Measurements from ENCODE around the gene PAAF1.
"Not testable (repeated sequence)": the region's sequence is repeated elsewhere in the genome, so short reads cannot be mapped to it uniquely, and the experiment has no call there.

PAAF1 gene

GRCh38 chr11:73876424-73877310, at the start of gene PAAF1, which contains the start of gene COA4:
TSS of gene PAAF1 (plus strand) at chr11:73876999. CDS start at chr11:73877022, 23 bp downstream.
TSS of gene COA4 (minus strand) at chr11:73876846. CDS start at chr11:73873378, 3,468 bp downstream.
- peak; percentile 88 to 95 for DNase-seq

GRCh38 chr11:73830261-73830660, 46.5 kb upstream of the PAAF1 start:
- no peak for DNase-seq

DNA sequence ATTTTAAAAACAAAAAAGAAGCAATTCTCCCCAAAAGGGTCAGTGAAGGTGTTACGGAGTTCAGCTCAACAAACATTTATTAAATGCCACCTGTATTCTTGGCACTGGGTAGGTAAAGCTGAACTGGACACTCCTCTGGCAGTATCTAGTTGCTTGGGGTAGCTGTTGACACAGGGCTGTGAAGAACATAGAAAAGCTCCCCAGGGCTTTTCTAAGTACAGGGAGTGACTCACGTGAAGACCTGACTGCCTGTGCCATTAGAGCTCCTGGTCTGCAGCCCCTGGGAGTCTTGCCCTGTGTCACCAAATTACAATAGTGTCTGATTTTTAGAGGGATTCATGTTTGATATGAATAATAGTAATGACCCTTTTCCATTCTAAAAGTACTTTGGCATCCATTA, 43.7 kb upstream of the PAAF1 start:
- no peak for DNase-seq

GRCh38 chr11:73838443-73839122, 38.2 kb upstream of the PAAF1 start:
- no peak for DNase-seq

DNA sequence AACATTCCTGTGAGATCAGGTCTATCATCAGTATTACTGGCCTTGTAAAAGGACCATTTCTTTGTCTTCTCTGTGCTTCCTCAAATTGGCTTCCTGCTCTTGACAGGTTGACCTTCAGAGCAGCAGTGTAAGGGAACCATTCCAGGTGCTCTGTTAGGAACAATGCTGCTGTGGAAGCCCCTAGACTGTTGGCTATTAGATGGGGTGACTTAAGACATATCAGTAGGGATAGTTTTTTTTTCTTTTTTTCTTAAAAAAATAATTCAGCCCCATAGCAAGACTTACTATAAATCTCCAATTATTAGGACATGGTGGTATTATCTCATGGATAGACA, 37.7 kb upstream of the PAAF1 start:
- DNase-seq: no peak

DNA sequence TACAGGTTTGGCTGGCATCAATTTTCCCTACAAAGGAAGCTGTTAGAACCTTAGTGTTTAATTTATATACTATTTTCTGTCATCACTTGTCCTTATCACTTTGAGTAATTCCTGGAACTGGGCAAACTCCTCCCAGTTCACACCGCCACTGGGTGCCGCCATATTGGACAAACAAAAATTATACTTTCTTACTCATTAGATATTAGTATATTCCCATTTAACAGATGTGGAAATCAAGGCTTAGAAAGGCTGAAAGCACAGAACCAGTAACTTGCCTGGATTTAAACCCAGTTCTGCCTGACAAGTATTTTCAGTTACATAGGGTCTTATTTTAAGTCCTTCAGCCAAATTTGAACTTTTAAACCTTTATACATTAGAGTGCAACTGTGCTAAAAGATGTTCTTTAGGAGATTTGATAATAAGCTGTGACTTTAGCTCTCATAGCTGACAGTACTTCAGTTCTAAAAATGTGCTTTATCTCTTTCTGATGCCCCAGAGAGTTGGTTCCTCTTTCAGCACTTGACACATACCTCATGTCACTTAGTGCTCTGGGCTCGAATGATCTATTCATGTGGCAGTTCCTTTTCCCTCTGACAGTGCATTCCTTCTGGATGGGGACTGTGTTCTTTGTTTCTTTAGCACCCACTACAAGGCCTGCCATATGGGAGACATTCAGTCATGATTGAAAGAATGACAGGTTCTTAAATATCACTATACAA, 25.6 kb upstream of the PAAF1 start:
- DNase-seq: peak in 1 of 2 donors; percentile 38

- DNase-seq: no peak
These were observed 24.8 kb upstream of the PAAF1 start for GRCh38 chr11:73852049-73852448.

DNA sequence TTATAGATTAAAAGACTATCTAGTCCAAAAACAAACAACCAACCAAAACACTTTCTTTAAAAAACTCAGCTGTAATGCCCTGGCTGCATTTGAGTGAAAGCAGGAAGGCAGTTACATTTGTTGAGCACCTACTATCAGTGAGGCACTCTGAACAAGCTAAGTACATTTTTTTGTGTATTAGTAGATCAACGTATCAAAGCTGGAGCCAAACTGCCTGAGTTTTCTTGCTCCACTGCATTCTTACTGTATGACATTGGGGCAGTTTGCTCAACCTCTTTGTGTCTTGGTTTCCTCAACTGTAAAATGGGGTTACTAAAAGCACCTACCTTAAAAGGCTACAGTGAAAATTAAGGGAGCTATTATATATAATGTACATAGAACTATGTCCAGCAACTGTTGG, 22.1 kb upstream of the PAAF1 start:
- no peak for DNase-seq

DNA sequence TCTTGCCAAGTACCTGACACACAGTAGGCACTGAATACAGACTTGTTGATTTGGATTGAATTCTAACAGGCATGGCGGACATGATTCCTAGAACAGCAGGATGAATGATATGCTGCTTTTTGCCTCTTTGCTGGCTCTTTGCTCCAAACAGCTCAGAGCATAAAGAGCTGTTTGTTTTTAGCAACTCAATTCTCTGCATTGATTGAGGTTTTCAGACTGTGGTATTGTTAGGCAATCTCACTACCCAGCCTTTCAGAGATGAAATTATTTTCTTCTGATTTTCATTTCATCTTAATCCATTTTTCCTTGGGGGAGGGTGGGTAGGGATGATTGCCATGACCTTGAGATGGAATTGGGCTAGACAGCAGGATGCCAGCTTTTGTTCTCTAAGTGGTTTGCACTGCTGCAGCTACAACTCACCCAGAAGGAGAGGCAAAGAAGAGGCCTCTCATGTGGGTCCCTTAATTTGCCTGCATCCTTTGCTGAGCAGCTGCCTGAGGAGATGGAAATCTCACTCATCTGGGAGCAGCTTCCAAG, 20.7 kb upstream of the PAAF1 start:
- DNase-seq: no peak

GRCh38 chr11:73859671-73860070, 17.1 kb upstream of the PAAF1 start:
- DNase-seq: no peak

DNA sequence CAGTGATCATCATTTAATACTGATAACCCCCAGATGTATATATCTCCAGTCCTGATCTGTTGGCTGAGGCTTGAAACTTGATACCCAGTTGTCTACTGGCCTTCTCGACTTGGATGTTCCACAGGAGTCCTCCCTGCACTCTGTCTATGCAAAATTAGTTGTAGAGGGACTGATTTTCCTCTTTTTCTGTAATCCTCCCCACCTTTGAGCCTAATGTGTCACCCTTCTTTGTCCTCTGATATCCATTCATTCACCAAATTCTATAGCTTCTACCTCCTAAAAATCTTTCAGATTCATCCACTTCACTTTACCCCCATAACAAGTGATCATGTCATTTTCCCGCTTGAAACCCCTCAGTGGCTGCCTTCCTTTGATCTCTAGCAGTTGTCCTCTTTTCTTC, 16.6 kb upstream of the PAAF1 start:
- no peak for DNase-seq

- no peak for DNase-seq
These were observed 13.8 kb upstream of the PAAF1 start for GRCh38 chr11:73862986-73863385.

DNA sequence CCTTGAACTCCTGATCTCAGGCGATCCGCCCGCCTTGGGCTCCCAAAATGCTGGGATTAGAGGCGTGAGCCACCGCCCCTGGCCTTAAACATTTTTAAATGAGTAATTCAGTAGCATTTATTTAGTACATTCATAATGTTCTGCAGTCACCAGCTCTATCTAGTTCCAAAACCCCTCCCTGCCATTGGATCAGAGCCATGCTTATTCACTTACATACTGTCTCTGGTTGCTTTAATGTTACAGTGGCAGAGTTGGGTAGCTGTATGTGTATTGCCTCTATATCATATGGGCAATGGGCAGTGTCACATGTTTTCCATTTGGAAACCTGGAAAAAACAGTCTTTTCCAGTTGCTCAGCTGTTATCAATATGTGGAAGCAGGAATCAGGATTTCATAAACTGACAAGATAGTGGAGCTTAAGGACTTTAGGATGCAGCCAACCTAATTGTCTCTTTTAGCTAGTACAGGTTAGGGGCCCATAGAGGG, 10.7 kb upstream of the PAAF1 start:
- DNase-seq: no peak

DNA sequence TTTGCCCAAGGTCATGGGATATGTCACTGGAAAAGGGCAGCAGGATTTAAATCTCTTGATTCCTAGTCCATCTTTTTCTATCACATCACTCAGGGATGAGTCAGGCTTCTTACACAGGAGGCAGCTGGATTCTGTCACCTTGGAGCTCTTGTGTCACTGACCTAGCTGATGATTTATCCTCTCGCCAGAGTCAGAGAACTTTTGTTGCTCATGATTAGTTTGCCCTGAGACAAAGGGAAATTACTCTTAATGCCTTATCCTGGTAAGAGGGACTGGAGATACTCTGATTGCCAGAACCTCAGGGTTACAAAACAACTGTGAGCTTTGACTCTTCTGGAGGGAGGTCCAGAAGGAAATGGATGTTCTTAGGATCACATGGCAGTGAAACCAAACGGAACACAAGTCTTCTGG, 10.2 kb upstream of the PAAF1 start:
- no peak for DNase-seq

GRCh38 chr11:73869332-73869949, 7.4 kb upstream of the PAAF1 start:
- no peak for DNase-seq

DNA sequence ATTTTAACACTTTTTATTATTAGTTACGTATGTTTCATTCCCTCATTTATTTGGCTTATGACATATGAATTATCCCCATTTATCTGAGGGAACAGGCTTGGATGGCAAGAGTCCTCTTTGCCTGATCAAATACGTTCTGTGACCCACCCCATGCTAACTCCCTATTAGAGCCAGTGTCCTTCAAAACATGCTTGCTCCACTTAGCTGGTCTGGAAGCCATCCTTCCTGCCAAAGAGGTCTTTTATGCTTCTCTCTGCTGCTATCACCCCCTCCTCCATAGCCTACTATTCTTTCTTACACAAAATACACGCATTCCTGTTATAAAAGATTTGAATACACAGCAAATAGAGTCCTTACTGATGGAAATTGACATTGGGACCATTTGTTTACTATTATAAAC, 6.5 kb upstream of the PAAF1 start:
- no peak for DNase-seq

DNA sequence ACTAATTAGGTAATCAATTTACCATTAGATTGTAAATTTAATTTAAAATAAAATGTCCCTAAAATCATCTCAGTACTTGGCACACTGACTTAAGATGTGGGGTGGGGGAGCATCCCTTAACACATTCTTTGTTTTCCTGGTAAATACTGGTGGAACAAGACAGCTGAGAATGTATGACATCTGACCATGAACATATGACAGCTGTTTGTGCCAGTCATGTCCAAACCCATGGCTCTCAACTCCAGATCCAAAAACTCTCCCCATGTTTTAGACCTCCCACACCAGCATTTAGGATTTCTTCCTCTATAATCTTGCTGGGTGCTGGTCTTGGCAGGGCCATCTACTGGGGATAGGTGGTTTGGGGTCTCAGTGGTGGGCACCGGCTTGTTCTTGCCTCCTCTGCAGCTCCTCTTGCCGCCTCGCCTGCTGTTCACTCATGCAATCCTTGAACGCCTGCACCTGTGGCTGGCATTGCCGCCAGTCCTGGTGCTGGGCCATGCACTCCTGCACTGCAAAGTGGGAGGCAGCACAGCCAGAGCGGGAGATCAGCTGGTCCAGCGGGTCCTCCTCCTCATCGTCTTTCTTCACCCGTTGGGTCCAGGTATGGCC, 3.9 kb upstream of the PAAF1 start:
- DNase-seq: no peak

DNA sequence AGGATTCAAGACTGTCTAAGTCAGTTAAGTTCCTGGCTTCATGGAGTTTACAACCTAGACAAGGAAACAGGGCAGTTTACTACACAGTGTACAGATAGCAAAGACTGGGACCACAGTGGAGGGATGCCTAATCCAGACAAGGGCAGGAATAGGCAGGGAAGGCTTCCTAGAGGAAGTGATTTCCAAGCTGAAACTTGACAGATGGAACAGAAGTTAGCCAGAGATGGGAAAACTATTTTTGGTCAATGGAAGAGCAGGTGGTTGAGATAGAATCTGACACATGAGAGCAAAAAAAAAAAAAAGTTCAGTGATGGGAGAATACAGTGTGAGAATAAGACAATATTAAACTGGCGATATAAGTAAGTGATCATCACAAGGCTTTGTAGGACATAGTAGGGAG, 1.4 kb upstream of the PAAF1 start:
- DNase-seq: no peak

DNA sequence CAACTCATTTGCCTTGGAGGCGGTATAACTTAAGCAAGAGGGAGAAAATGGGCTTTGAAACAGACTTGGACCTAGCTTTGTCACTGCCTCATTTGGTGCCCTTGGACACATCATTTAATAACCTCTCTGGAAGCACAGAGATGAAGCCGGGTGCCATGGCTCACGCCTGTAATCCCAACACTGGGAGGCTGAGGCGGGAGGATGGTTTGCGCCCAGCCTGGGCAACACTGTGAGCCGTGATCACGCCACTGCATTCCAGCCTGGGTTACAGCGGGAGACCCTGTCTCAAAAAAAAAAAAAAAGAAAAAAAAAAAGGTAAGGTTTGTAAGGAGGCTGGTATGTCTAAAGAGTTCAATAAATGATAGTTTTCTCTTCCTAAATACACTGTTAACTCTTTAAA, 959 bp upstream of the PAAF1 start:
- DNase-seq: no peak

GRCh38 chr11:73878771-73879170, 2.0 kb downstream of the PAAF1 start:
- no peak for DNase-seq

GRCh38 chr11:73880449-73880848, 3.6 kb downstream of the PAAF1 start:
- DNase-seq: not testable (repeated sequence)

DNA sequence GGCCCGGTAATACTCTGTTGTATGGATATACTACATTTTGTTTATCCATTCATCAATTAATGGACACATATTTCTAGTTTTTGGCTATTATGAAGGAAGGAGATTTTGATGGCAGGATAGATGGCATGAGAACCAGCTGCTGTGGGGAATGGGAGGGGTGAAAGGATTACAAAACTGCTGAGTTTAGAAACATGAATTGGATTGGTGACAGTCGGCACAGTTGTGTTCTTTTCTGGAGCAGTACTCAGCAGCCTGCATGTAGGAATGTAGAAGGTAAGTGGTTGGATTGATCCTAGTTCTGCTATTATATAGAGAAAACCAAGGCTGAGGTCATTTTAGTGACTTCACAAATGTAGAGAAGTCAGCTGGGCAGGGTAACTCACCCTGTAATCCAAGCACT, 7.1 kb downstream of the PAAF1 start:
- DNase-seq: no peak

All from inflammatory macrophage treated with lipopolysaccharide for 1 hour (primary cell).